Smooth muscle cell (in vitro differentiated cells): ENCODE measurements around the gene TM4SF18. TPM values are rescaled to one million over a fixed set of nuclear protein-coding genes. Genes with fewer than 3 reads are reported as not detected.

ENCODE experiments used
- DNase-seq: peaks from one replicate; lab custom pipeline; 2025; ENCODE audit not compliant: unreplicated experiment; lab: John Stamatoyannopoulos, UW
- H2AFZ ChIP-seq: fragments of 200-600 bp; sonication (generic); 2 replicates; pipeline ENCODE4 v1.6.0; 2016; ENCODE audit warnings: antibody characterized with exemption, low read depth, mild to moderate bottlenecking
- H3F3A ChIP-seq: fragments of 200-600 bp; sonication (generic); 2 replicates; pipeline ENCODE4 v1.6.0; 2017; ENCODE audit warnings: antibody characterized with exemption, low read depth
- H3K27ac ChIP-seq: fragments of 200-600 bp; sonication (generic); 2 replicates; pipeline ENCODE4 v1.5.1; 2016; ENCODE audit warnings: low read depth, mild to moderate bottlenecking
- H3K27me3 ChIP-seq: fragments of 200-600 bp; sonication (generic); 2 replicates; pipeline ENCODE4 v1.6.1; 2016; ENCODE audit warnings: low read depth, mild to moderate bottlenecking
- H3K36me3 ChIP-seq: fragments of 200-600 bp; sonication (generic); 2 replicates; pipeline ENCODE4 v1.5.1; 2016; ENCODE audit warnings: low read depth
- H3K4me1 ChIP-seq: fragments of 200-600 bp; sonication (generic); 2 replicates; pipeline ENCODE4 v1.5.1; 2016; ENCODE audit warnings: low read depth
- H3K4me2 ChIP-seq: fragments of 200-600 bp; sonication (generic); 2 replicates; pipeline ENCODE4 v1.6.0; 2016; ENCODE audit warnings: mild to moderate bottlenecking
- H3K4me3 ChIP-seq: fragments of 200-600 bp; sonication (generic); 2 replicates; pipeline ENCODE4 v1.5.1; 2016; ENCODE audit warnings: mild to moderate bottlenecking
- H3K79me2 ChIP-seq: fragments of 200-600 bp; sonication (generic); 2 replicates; pipeline ENCODE4 v1.6.0; 2016; ENCODE audit warnings: low read depth, mild to moderate bottlenecking
- H3K9ac ChIP-seq: fragments of 200-600 bp; sonication (generic); 2 replicates; pipeline ENCODE4 v1.6.0; 2016; ENCODE audit warnings: low read depth
- H3K9me3 ChIP-seq: fragments of 200-600 bp; sonication (generic); replicated peaks from 2 replicates; pipeline ENCODE4 v1.5.1; 2016; ENCODE audit warnings: low read depth
- H4K20me1 ChIP-seq: fragments of 200-600 bp; sonication (generic); 2 replicates; pipeline ENCODE4 v1.6.0; 2016; ENCODE audit warnings: low read depth
- CTCF ChIP-seq: fragments of 200-600 bp; sonication (generic); IDR thresholded peaks from 2 replicates; pipeline ENCODE4 v1.5.1; 2017; ENCODE audit warnings: borderline replicate concordance, mild to moderate bottlenecking, antibody characterized with exemption; ENCODE audit not compliant: insufficient read depth, poor library complexity, severe bottlenecking
- WGBS: methylation state at CpG from one replicate; pipeline ENCODE4 v1.1.7; 2016; ENCODE audit warnings: low lambda C conversion rate; 5-methylcytosine and 5-hydroxymethylcytosine counted together
- polyA plus RNA-seq: library from polyadenylated mRNA; unstranded; fragments of >200 nt; fragmentation: Nextera tagmentation; extraction: Ambion mirVana; gene quantifications from 2 replicates; pipeline ENCODE4 v1.2.1, GENCODE V29; 2016
- total RNA-seq: library from RNA; depleted of rRNA; stranded (reverse); fragments of >200 nt; gene quantifications from 2 replicates; pipeline ENCODE4 v1.2.3, GENCODE V29; 2014

The TM4SF18 gene
- total and polyA plus RNA-seq, 2 experiments from 2014 or later: 0.37 to 0.40 TPM

GRCh38 chr3:149319750-149320149, 13.7 kb downstream of the TM4SF18 start:
- Histone ChIP-seq H3K36me3 (no peaks in the 10 kb centered on the region), H2AFZ (no peak overlapping the region), H3K27ac (no peak overlapping the region), H3K27me3 (no peaks in the 10 kb centered on the region), H3K4me1 (peaks cover 8% of the 10 kb centered on the region), H3K4me3 (no peak overlapping the region), H3K79me2 (no peaks in the 10 kb centered on the region), H3F3A (peaks cover 12% of the 10 kb centered on the region), H3K4me2 (no peak overlapping the region), H4K20me1 (no peaks in the 10 kb centered on the region), H3K9ac (no peak overlapping the region), H3K9me3 (no peaks in the 10 kb centered on the region)
- no peak for DNase-seq
- TF ChIP-seq CTCF: no peak
- 98% methylated on average over 3 of the region's 3 CpGs for WGBS

DNA sequence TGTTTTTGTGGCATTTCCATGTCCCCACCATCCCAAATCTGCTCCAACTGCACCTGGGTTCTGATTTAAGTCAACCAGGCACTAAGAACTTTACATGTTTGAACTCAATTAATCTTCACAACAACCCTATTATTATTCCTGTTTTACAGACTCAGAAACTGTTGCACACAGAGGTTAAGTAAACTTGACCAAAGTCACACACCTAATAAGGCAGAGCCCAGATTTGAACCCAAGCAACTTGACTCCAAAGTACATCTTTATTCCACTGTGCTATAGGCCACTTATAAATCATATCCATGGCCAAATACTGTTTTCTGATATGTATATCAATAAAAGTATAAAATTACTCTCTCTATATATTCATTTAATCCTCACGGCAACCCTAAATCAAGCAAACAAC, 16.4 kb downstream of the TM4SF18 start:
- no peak for TF ChIP-seq CTCF
- Histone ChIP-seq H3K79me2 (no peaks in the 10 kb centered on the region), H3K4me3 (no peak overlapping the region), H3K4me1 (peaks cover 10% of the 10 kb centered on the region), H4K20me1 (no peaks in the 10 kb centered on the region), H3K4me2 (no peak overlapping the region), H3K27me3 (no peaks in the 10 kb centered on the region), H3K9me3 (no peaks in the 10 kb centered on the region), H3K36me3 (no peaks in the 10 kb centered on the region), H3F3A (peaks cover 16% of the 10 kb centered on the region), H3K9ac (no peak overlapping the region), H2AFZ (no peak overlapping the region), H3K27ac (no peak overlapping the region)
- no peak for DNase-seq
- WGBS: 100% methylated on average over 1 of the region's 1 CpG

DNA sequence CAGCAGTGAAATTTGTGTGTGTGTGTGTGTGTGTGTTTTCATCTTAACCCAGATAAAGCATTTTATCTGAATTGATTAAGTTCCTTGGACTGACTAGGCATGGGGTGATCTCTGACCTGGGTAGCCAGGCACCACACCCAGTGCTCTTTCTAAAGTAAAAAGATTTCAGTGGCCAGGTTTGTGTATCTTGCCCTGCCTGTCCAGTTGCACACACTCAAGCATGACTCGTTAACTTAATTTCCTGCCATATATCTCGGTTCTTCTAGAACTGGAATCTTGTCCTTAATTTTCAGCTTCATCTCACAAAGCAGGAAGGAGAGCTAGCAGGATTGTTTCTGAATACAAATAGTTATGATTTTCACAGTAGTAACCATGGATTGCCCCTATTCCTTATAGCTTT, 17.0 kb downstream of the TM4SF18 start:
- Histone ChIP-seq H3K27ac (peak overlapping the region; percentile 88), H3K4me2 (no peak overlapping the region), H3K4me1 (peaks cover 10% of the 10 kb centered on the region), H3K9me3 (no peaks in the 10 kb centered on the region), H2AFZ (no peak overlapping the region), H3K79me2 (no peaks in the 10 kb centered on the region), H3F3A (peaks cover 16% of the 10 kb centered on the region), H3K27me3 (no peaks in the 10 kb centered on the region), H3K36me3 (no peaks in the 10 kb centered on the region), H4K20me1 (no peaks in the 10 kb centered on the region), H3K4me3 (no peak overlapping the region), H3K9ac (no peak overlapping the region)
- TF ChIP-seq CTCF: no peak
- DNase-seq: no peak
- WGBS: 51% methylated on average over 2 of the region's 2 CpGs

- no peaks in the 10 kb centered on the region for H3K36me3 ChIP-seq
- H4K20me1 ChIP-seq: no peaks in the 10 kb centered on the region
- H3F3A ChIP-seq: peaks cover 16% of the 10 kb centered on the region
- H3K27me3 ChIP-seq: no peaks in the 10 kb centered on the region
- H3K9me3 ChIP-seq: no peaks in the 10 kb centered on the region
- peak overlapping the region; percentile 88 for H3K27ac ChIP-seq
- H3K4me2 ChIP-seq: peak overlapping the region; percentile 72
- H2AFZ ChIP-seq: no peak overlapping the region
- peak overlapping the region; percentile 44 for H3K9ac ChIP-seq
- H3K4me1 ChIP-seq: peaks cover 10% of the 10 kb centered on the region
- no peak overlapping the region for H3K4me3 ChIP-seq
- H3K79me2 ChIP-seq: no peaks in the 10 kb centered on the region
- TF ChIP-seq CTCF: no peak
- no peak for DNase-seq
- 41% methylated on average over 3 of the region's 3 CpGs for WGBS
Measured at GRCh38 chr3:149315694-149316093, 17.7 kb downstream of the TM4SF18 start.
